NCI-H774 (cell line): ENCODE measurements around the gene FGF19.

Experiments
- DNase-seq: peaks from one replicate; lab custom pipeline; 2025; lab: John Stamatoyannopoulos, UW

Gene FGF19, protein sequence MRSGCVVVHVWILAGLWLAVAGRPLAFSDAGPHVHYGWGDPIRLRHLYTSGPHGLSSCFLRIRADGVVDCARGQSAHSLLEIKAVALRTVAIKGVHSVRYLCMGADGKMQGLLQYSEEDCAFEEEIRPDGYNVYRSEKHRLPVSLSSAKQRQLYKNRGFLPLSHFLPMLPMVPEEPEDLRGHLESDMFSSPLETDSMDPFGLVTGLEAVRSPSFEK

DNA sequence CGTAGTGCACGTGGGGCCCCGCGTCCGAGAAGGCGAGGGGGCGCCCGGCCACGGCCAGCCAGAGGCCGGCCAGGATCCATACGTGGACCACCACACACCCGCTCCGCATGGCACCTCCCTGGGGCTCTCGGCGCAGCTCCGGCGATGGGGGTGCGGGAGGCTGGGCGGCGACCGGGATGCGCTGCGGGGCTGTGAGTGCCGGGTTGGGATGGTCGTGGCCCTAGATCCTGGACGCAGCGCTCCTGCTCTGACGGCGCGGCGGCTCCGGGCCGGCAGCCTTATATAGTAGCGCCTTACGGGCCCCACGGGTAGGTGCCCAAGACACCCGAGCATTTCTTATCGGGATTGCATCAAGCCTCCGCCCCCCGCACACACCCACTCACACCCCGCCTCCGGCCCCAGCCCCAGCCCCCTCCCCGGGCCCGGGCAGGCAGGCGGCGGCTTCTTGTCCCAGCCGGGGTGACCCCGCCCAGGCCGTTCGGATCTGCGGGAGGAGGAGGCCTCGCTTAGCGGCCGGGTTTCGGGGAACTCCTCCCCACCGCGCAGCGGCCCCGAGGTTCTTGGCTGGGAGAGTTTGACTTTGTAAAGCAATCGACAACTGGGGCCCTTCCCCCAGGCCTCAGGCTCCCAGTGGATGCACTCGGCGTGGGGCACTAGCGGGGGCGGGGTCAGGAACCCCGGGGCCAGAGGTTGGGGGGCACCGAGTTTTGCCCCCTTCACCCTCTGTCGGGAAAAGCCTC is at the start of gene FGF19:
FGF19 (minus strand) TSS at position 255 of the 740 bp plus-strand sequence; CDS start at position 109, 146 bp downstream.
- no peak for DNase-seq

DNA sequence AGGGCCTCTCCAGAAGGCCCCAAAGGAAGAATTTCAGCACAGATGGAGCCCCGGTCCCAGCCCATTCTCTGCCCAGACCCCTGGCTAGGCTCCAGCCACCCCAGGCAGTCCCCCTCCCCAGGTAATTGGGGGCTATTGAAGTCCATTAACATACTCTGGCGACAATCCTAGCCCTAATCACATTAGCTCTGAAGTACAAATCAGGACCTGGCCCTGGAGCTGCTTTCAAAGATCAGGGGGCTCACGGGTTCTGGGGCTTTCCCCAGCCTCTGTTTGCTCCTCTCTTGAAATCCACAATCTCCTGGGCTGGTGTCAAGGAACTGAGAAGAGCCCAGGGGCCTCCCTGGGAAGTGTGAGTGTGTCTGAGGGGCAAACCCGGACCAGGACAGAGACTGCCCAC is 49.1 kb upstream of the FGF19 start:
- no peak for DNase-seq

DNA sequence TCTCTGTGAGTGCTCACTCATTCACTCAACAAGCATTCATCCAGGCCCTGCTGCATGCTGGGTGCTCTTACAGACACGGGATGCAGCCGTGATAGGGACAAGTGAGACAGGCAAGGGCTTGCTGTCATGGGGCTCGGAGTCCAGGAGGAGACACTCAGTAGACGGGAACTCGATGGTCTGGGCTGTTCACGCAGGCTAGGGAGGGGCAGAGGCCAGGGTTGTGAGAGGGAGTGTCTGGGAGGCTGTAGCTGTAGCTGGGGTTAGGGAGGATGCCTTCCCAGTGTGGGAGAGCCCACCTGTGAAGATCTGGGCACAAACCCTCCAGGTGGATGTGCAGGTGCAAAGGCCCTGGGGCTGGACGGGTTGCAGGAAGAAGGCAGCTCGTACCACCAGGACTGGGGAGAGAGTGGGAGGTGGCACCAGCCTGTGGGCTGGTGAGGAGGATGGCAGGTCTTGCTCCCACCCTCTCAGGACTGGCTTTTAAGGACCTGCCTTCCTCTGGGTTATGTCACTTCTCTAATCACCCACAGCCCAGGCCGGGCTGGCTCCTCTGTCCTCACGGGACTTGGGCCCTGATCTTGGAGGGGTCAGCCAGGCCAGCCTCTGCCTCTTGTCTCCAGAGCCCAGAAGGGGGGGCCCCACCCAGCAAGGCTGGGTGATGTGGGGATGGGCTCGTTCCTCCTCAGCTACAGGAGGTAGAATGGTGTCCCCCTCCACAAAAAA is 47.2 kb upstream of the FGF19 start:
- DNase-seq = no peak

DNA sequence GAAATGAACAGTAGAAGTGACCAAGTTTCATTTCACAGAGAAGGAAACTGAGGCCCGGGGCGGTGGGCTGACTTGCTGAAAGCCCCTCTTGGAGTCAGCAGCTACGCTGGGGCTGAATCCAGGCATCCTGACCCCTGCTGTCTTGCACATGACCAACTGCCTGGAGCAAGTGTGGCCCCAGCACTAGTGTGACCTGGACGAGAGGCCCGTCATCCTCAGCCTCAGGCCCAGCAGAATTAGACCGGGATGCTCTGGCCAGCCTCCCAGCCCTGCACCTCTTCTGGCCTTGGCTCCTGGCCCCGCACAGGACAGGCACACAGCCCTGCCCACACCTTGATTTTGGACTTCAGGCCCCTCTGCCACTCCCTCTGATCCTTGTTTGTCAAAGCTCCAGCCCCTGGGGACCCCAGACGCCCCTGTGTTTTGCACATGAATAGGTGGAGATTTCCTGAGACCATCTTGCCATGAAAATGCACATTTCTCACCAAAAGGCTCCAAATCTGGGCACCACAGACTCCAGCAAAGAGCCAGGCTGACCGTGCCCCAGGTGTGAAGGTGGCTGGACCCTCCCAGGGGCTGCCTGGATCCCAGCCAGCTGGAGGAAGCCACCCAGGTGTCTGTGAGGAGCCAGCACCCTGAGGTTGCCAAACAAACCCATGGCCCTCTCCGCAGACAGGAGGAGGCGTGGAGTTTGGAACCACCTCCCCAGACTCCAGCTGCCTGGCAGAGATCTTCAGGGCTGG is 46.5 kb upstream of the FGF19 start:
- no peak for DNase-seq

DNA sequence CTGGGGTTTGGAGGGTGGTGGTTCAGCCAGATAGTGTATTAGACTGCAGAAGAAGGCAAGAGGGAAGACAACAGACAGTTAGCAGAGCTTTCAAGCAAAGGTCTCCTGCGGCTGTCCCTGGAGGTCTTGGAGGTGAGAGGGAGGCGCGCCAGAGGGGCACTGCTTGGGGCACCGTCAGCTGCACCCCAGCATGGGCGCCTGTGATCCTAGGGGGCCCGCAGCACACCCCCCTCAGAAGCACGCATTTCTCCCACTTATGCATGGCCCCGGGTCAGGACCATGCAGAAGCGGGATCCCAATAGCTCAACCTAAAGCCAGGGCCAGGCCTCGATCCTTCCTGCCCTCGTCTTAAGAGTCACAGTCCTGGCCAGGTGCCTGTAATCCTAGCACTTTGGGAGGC is 44.8 kb upstream of the FGF19 start:
- no peak for DNase-seq

DNA sequence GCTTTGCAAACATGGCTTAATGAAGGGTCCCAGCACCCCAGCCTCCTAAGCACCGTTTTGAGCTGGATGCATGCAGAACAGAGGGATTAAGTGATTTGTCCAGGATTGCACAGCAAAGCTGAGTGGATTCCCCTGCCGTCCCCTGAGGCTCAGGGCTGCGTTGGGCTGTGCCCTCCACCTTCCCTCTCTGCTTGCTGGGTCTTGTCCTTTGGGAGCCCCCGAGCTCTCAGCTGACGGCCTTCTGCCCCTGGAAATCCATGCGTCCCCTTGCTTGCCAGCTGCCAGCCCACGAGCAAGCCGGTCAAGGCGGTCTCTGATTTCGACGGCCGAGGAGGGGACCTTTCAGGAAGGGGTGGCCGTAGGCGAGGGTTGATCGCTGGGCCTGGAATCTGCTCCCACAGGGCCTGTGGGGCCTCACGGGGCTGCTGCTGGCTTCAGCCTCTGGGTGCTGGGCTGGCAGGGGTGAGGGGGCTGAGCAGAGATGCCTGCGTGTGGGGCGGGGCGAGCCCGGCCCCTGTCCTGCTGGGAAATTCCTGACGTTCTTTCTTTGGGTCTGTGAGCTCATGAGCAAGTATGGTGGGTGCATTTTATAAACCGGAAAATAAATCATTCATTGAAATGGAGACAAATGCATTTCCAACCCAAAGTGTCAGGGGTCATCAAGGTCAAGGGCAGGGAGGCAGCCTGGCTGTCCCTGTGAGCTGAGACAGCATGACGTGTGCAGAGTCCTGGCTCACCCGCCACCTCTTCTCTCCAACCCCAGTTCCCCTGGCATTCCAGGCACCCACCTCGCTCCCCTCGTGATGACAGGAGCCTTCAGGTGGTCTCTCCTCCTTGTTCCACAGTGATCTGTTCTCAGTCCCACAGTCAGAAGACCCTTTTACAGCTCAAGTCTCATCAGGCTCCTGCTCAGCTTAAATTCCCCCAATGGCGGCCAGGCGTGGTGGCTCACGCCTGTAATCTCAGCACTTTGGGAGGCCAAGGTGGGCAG is 43.2 kb upstream of the FGF19 start:
- DNase-seq = no peak

DNA sequence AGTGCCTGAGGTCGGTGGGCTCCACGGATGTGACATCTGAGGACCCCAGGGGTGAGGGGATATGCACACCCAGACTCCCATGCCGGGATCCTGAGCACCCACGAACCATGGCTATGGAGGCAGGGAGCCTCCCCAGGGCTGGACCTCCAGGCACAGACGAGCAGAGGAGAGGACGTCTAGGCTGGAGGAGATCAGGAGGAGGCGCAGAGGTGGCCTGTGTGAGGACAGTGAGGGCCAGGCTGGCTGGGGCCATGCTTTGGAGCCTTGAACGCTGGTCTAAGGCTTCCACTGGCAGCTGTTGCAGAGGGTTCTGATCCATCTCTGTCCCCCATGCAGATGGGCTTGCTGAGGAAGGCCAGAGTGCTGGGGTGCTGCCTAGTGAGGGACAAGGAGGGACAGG is 42.3 kb upstream of the FGF19 start:
- no peak for DNase-seq

DNA sequence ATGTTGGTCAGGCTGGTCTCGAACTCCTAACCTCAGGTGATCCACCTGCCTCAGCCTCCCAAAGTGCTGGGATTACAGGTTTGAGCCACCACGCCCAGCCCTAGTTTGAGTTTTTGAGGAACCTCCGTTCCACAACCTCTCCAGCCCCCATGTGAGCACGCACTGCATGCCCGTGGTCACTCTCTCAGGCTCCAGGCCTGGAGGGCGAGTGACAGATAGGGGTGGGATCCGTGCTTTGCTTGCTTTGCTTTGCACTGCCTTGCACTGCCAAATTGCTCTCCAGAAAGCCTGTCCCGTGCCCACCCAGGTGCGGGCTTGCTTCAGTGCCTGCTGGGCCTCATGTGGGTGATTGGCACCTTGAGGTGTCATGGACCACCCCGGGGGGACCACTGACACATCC is 41.4 kb upstream of the FGF19 start:
- no peak for DNase-seq

DNA sequence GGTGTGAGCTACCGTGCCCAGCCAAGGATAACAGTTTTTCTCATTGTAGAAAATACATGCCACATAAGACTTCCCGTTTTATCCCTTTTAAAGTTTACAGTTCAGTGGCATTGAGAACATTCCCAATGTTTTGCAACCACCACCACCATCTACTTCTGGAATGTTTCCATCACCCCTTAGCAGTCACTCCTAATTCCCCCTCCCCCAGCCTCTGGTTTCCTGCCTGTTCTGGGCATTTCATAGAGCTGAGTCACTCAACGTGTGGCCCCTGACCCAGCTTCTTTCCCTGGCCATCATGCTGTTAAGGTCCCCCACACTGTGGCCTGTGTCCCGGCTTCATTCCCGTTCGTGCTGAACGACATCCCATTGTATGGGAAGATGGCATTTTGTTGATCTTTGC is 40.6 kb upstream of the FGF19 start:
- DNase-seq = no peak

DNA sequence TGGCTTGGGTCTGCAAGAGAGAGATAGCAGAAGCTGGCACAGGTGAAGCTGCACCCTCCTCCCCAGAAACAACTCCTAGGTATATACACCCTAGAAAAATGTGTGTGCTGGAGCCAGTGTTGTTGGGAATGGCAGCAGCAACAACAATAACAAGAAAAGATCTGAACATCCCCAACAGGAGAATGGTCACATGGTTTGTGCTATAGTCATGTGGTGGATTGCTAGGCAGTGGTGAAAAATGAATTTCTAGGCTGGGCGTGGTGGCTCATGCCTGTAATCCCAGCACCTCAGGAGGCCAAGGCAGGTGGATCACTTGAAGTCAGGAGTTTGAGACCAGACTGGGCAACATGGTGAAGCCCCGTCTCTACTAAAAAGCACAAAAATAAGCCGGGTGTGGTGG is 31.0 kb upstream of the FGF19 start:
- DNase-seq = no peak

DNA sequence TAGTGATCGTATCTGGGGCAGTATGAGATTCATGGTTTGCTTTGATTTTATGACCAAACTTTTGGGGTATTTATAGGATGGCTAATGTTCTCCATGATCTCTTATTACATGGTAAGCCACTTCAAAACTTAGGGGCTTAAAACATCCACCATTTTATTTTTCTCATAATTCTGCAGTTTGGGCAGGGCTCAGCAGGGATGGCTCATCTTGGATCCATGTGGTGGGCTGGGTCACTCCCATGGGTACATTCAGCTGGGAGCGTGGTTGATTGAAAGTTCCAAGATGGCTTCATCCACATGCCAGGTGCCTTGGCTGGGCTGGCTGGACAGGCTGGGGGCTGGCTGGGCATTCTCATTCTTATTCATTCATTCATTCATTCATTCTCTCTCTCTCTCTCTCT is 30.5 kb upstream of the FGF19 start:
- no peak for DNase-seq

DNA sequence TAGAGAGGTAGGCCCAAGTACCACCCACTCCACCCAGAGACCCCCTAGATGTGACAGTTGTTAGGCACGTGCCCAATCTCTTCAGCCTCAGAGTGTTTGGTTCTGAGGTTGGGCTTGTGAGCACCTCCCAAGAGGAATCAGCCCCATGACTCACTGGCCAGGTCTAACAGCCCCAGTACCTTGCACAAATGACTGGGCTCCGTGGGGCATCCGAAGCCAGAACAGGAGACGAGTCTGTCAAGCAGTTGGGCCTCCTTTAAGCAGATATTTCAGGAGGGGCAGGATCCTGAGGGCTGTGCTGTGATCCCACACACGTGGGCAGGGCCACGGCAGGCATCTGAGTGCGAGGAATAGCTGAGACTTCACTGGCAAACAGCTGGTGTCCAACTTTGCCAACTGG is 29.1 kb upstream of the FGF19 start:
- DNase-seq = no peak

DNA sequence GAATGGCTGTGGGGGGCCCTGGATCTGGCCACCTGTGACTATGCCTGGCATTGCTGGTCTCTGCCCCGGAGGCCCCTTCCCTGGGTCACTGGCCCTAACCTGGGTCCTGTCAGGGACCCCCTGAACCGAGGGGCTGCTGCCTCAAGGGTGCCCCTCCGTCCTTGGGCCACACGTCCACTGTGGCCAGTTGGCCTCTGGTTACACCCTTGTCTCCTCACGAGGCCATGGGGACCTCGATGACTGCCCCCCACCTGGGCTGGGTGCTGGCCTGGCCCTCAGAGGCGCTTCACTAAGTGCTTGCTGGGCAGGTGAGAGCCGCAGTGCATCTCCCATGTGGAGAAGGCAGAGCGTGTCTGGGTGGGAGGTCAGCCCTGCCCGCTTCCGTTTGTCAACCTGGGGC is 27.3 kb upstream of the FGF19 start:
- DNase-seq = no peak

DNA sequence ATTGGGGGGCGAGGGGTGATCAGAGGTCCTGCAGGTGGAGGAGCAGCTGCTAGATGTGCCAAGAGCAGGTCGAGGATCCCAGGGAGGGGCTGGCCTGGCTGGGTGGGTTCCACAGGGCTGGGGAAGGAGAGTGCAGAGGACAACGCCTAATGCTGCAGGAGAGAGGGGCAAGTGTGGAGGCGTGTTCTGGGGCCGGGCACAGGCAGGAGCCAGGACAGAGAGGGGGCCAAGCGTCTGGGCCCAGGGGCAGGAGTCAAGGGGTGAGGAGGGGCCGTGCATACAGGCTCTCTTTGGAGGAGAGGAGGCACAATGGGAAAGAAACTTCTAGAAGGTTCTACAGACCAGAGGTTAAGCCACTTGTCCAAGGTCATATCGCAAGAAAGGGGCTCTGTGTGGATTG is 26.7 kb upstream of the FGF19 start:
- DNase-seq = no peak

DNA sequence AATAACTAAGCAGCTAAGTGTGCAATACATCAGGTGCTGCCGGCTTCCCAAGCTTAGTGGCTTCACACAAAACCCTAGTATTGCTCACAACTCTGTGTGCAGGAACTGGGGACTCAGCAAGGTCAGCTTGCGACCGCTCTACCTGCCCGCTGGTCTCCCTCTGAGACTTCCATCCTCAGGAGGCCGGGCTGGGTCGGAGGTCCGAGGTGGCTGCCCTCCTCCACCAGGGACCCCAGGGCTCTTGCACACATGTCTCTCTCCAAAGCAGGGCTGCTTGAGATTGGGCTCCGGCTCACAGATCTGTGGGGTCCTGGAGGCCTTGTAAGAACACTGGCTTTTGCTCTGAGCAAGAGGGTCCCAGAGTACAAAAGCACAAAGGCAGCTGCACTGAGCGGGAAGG is 25.4 kb upstream of the FGF19 start:
- DNase-seq = no peak

DNA sequence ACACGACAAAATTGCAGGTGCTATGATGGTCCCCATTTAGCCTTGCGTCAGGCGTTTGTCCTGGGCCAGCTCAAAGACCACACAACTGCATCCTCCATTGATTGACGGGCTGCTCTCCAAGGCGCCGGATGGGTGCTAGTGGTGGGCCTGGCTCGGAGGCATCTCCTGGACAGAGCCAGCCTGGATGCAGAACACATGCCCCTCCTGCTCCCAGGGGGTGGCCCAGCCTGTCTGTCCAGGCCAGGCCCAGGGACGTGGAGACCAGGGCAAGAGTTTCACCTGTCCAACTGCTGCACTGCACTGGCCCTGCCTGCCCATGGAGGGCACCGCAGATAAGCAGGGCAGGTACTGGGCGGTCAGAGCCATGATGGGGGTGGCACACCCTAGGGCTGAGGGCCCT is 23.4 kb upstream of the FGF19 start:
- DNase-seq = no peak

DNA sequence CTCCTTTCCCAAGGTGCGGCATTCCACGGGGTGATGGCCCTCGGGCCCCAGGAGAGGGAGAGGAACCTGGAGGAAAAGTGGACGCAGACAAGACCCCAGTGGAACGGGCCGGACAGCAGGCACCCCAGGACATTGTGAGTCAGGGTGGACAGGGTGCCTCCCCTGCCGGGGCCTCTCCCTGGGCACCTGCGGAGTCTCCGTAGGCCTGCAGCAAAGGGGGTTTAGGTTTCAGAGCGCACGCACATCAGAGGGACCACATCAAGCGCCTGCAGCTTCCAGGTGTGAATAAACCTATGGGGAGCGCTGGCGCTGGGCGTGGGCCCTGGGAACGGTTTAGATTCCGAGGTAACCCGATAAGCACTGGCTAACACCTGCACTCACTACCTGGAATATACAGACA is 22.7 kb upstream of the FGF19 start:
- no peak for DNase-seq

DNA sequence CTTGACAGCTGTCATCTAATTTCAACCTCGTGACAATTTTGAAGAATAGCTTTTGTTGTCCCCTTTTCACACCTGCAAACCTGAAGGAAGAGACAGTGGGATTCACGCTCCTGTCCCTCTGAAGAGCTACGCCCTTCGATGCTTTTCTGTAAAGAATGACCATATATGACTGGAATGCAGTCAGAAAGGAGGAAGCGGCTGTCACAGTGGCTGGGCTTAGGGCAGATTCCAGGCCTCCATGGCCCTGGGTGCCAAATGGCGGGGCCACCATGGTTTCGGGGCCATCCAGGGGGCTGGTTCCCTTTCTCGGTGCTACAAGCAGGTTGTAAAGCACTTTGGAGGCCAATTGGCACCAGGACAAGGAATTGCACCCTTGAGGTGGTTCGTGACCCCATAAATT is 22.2 kb upstream of the FGF19 start:
- no peak for DNase-seq

DNA sequence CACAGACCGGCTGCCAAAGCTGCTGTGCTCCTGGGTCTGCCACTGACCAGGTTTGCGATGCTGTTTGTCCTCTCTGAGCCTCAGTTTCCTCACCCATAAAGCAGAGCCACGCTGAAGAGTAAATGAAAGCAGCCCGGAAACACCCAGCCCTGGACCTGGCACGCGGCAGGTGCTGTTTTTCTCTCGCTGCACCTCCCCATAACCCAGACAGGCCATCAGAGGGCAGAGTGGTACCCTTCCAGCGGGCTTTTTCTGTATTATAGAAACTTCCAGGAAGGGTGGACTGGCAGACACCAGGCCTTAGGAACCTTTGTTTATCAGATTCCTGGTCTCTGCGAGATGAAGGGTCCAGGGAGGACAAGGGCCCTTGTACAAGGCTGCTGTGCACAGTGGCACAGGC is 17.9 kb upstream of the FGF19 start:
- DNase-seq = no peak

DNA sequence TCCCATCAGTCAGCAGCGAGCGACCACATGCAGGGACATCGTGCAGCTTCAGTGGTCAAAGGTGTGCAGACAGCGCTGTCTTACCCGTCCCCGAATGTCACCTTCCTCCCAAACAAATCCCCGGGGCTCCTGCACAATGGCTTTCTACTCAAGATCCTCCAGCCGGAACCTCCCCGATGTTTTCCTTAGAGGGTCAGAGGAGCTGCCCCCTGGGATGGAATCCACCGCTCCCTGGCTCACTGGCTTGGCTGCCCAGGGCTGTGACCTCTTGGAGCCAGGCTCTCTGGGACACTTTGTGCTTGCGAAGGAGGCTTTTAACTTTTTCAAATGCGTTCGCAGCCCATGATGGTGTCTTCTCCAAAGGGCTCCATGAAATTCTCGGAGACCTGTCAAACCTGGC is 17.3 kb upstream of the FGF19 start:
- no peak for DNase-seq

DNA sequence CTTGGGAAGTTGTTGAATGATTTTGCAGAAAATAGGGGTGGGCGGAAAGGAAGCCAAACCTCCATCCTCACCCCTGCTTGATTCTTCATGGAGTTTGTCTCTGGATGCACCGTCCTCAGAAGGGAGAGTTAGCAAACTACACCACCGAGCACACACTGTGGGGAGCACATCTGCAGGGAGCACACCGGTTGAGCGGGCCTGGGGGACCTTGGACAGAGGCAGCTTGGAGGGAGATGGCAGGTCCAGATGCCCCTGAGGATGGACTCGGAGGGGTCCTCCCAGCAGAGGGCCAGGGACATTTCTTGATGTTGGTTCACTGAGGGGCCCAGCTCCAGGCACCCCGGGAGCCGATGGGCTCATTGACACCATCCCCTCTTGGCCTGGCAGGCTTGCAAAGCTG is 15.1 kb upstream of the FGF19 start:
- no peak for DNase-seq
